ENCODE data around the gene RECK.

Gene RECK

GRCh38 chr9:36162211-36162738, 125.6 kb downstream of the RECK start:
- no peak for DNase-seq

GRCh38 chr9:36163049-36163785, 126.5 kb downstream of the RECK start:
- DNase-seq = no peak

- no peak for DNase-seq
Measured at GRCh38 chr9:36163786-36164170, 127.1 kb downstream of the RECK start.

GRCh38 chr9:36164372-36164771, 127.7 kb downstream of the RECK start:
- DNase-seq = no peak

- DNase-seq = no peak
Measured at GRCh38 chr9:36164989-36165388, 128.3 kb downstream of the RECK start.

GRCh38 chr9:36165826-36166167, 129.1 kb downstream of the RECK start:
- DNase-seq = no peak

GRCh38 chr9:36166168-36166927, 129.6 kb downstream of the RECK start:
- peak; percentile 87 for DNase-seq

GRCh38 chr9:36169166-36169565, 132.5 kb downstream of the RECK start, which contains the start of gene CCIN:
Gene CCIN (plus strand): TSS chr9:36169388. CDS start chr9:36169503, 115 bp downstream.
- no peak for DNase-seq

GRCh38 chr9:36169708-36170107, 133.0 kb downstream of the RECK start:
- no peak for DNase-seq

GRCh38 chr9:36170531-36170930, 133.8 kb downstream of the RECK start:
- DNase-seq = no peak

GRCh38 chr9:36173861-36174260, 137.1 kb downstream of the RECK start:
- DNase-seq = no peak

All from CD4-positive, alpha-beta T cell treated with Interleukin-12 subunit alpha and Interleukin-12 subunit beta, for 1 hour (primary cell).